Measurements from ENCODE around the gene MAPK11. TPM values are rescaled to one million over a fixed set of nuclear protein-coding genes. Genes with fewer than 3 reads are reported as not detected.

The MAPK11 gene
- total RNA-seq, 1 donor from 2014 or later = 131 TPM

- Mint-ChIP-seq H3K27me3 (ENCODE audit: unreplicated experiment) (peaks cover 3% of the 10 kb centered on the region), H3K4me1 (ENCODE audit: low read depth, unreplicated experiment) (no peaks in the 10 kb centered on the region), H3K4me3 (ENCODE audit: unreplicated experiment) (no peak overlapping the region), H3K9me3 (ENCODE audit: unreplicated experiment) (peaks cover 1% of the 10 kb centered on the region), H3K27ac (ENCODE audit: unreplicated experiment) (no peak overlapping the region), H3K36me3 (ENCODE audit: unreplicated experiment) (no peaks in the 10 kb centered on the region)
- no peak for TF ChIP-seq CTCF (IDR thresholded peaks at IDR 0.05; ENCODE audit: partially characterized antibody, unreplicated experiment)
- DNase-seq = no peak
Measured at GRCh38 chr22:50280022-50280707, 10.0 kb upstream of the MAPK11 start.

- H3K9me3 Mint-ChIP-seq (ENCODE audit: unreplicated experiment) = peaks cover 1% of the 10 kb centered on the region
- H3K36me3 Mint-ChIP-seq (ENCODE audit: unreplicated experiment) = no peaks in the 10 kb centered on the region
- no peak for DNase-seq
- H3K27ac Mint-ChIP-seq (ENCODE audit: unreplicated experiment) = no peak overlapping the region
- peaks cover 2% of the 10 kb centered on the region for H3K4me1 Mint-ChIP-seq (ENCODE audit: low read depth, unreplicated experiment)
- no peak for TF ChIP-seq CTCF (IDR thresholded peaks at IDR 0.05; ENCODE audit: partially characterized antibody, unreplicated experiment)
- H3K4me3 Mint-ChIP-seq (ENCODE audit: unreplicated experiment) = no peak overlapping the region
- H3K27me3 Mint-ChIP-seq (ENCODE audit: unreplicated experiment) = peaks cover 3% of the 10 kb centered on the region
Measured at GRCh38 chr22:50278956-50279619, 8.9 kb upstream of the MAPK11 start.

- H3K27me3 Mint-ChIP-seq (ENCODE audit: unreplicated experiment) = peaks cover 3% of the 10 kb centered on the region
- no peak overlapping the region for H3K27ac Mint-ChIP-seq (ENCODE audit: unreplicated experiment)
- H3K4me3 Mint-ChIP-seq (ENCODE audit: unreplicated experiment) = no peak overlapping the region
- no peak for TF ChIP-seq CTCF (IDR thresholded peaks at IDR 0.05; ENCODE audit: partially characterized antibody, unreplicated experiment)
- peaks cover 3% of the 10 kb centered on the region for H3K9me3 Mint-ChIP-seq (ENCODE audit: unreplicated experiment)
- peaks cover 8% of the 10 kb centered on the region for H3K4me1 Mint-ChIP-seq (ENCODE audit: low read depth, unreplicated experiment)
- no peak for DNase-seq
- H3K36me3 Mint-ChIP-seq (ENCODE audit: unreplicated experiment) = no peaks in the 10 kb centered on the region
Measured at GRCh38 chr22:50278461-50278860, 8.3 kb upstream of the MAPK11 start.

GRCh38 chr22:50277761-50278160 lies 7.6 kb upstream of the MAPK11 start:
- TF ChIP-seq CTCF (IDR thresholded peaks at IDR 0.05; ENCODE audit: partially characterized antibody, unreplicated experiment) = no peak
- no peak for DNase-seq
- H3K9me3 Mint-ChIP-seq (ENCODE audit: unreplicated experiment) = peaks cover 3% of the 10 kb centered on the region
- no peak overlapping the region for H3K4me3 Mint-ChIP-seq (ENCODE audit: unreplicated experiment)
- peaks cover 3% of the 10 kb centered on the region for H3K27me3 Mint-ChIP-seq (ENCODE audit: unreplicated experiment)
- H3K4me1 Mint-ChIP-seq (ENCODE audit: low read depth, unreplicated experiment) = peaks cover 11% of the 10 kb centered on the region
- no peaks in the 10 kb centered on the region for H3K36me3 Mint-ChIP-seq (ENCODE audit: unreplicated experiment)
- no peak overlapping the region for H3K27ac Mint-ChIP-seq (ENCODE audit: unreplicated experiment)

GRCh38 chr22:50276143-50276542 lies 6.0 kb upstream of the MAPK11 start:
- Mint-ChIP-seq H3K36me3 (ENCODE audit: unreplicated experiment) (no peaks in the 10 kb centered on the region), H3K4me1 (ENCODE audit: low read depth, unreplicated experiment) (peaks cover 11% of the 10 kb centered on the region)

More at GRCh38 chr22:50276143-50276542, 6.0 kb upstream of the MAPK11 start:
- no peak overlapping the region for H3K27ac Mint-ChIP-seq (ENCODE audit: unreplicated experiment)
- H3K4me3 Mint-ChIP-seq (ENCODE audit: unreplicated experiment) = no peak overlapping the region
- peak; percentile 70 for DNase-seq
- H3K9me3 Mint-ChIP-seq (ENCODE audit: unreplicated experiment) = peaks cover 5% of the 10 kb centered on the region
- H3K27me3 Mint-ChIP-seq (ENCODE audit: unreplicated experiment) = peaks cover 5% of the 10 kb centered on the region
- peak; percentile 64 for TF ChIP-seq CTCF (IDR thresholded peaks at IDR 0.05; ENCODE audit: partially characterized antibody, unreplicated experiment)

Data from glutamatergic neuron (in vitro differentiated cells).